HepG2 (cell line): Measurements from ENCODE around the gene COL5A2. TPM values are rescaled to one million over a fixed set of nuclear protein-coding genes. Genes with fewer than 3 reads are reported as not detected.

Experiments
- ATAC-seq: fragments of 200-7000 bp; cut with Tn5 transposase; 3 replicates; pipeline ENCODE4 v1.9.1; 2020; ENCODE audit warnings: mild to moderate bottlenecking, moderate library complexity
- BruUV-seq: library from RNA; stranded (reverse); fragments of 400-500 nt; replicated peaks from 2 replicates; lab custom pipeline; 2021; lab: Mats Ljungman, UMichigan
- CTCF ChIA-PET: fragments of 300-600 bp; formaldehyde crosslinking; extraction: SDS; loops from one replicate; lab custom pipeline; 2021; ENCODE audit warnings: low total read pairs, inconsistent platforms, low intra/inter-chr PET ratio; lab: Yijun Ruan, JAX
- POLR2A ChIA-PET: fragments of 350-600 bp; sonication (Branson Sonifier 250); formaldehyde crosslinking; loops from one replicate; lab custom pipeline; 2020; ENCODE audit warnings: antibody characterized with exemption, inconsistent platforms; lab: Yijun Ruan, JAX
- DNase-seq: peaks from one replicate; pipeline ENCODE4 v3.0.0-alpha.2; 2015; ENCODE audit warnings: low spot score
- FAIRE-seq: peaks from 3 replicates; lab custom pipeline; 2011; peaks lifted over from hg19 to GRCh38; lab: Jason Lieb, UNC
- H2AFZ ChIP-seq: one replicate; pipeline ENCODE4 v1.6.1; 2011; ENCODE audit warnings: low read length, inconsistent platforms
- H3K27ac ChIP-seq: fragments of 300-600 bp; 3 replicates; pipeline ENCODE4 v1.8.0; 2011; ENCODE audit warnings: mixed run types, mild to moderate bottlenecking, mixed read lengths, low read length, inconsistent platforms; ENCODE audit not compliant: insufficient read depth; ENCODE audit errors: extremely low read length
- H3K27me3 ChIP-seq, 2 experiments: fragments of 200-600 bp in 1 of 2; 2 replicates in 1 of 2; 3 replicates in 1 of 2; pipeline versions ENCODE4 v1.6.0 to v1.8.0; 2011; ENCODE audit warnings: low read length in 2 of 2, mild to moderate bottlenecking in 2 of 2, moderate library complexity in 2 of 2, inconsistent platforms in 1 of 2; ENCODE audit not compliant: insufficient read depth in 2 of 2, control insufficient read depth in 1 of 2
- H3K36me3 ChIP-seq, 2 experiments: fragments of 200-600 bp in 1 of 2; replicated peaks in 1 of 2; 2 replicates in 1 of 2; 3 replicates in 1 of 2; pipeline versions ENCODE4 v1.5.1 to v1.8.0; 2011; ENCODE audit warnings: low read length in 2 of 2, inconsistent platforms in 1 of 2; ENCODE audit not compliant: insufficient read depth in 2 of 2, control insufficient read depth in 1 of 2
- H3K4me1 ChIP-seq: 2 replicates; pipeline ENCODE4 v1.5.1; 2012; ENCODE audit warnings: low read length, inconsistent platforms; ENCODE audit not compliant: insufficient read depth
- H3K4me2 ChIP-seq: 2 replicates; pipeline ENCODE4 v1.6.0; 2011; ENCODE audit warnings: low read depth, low read length, inconsistent platforms
- H3K4me3 ChIP-seq, 3 experiments: fragments of 200-600 bp in 1 of 3; sonication (generic), shearing (Covaris generic) in 1 of 3; replicated peaks in 1 of 3; 2 replicates each; pipeline ENCODE4 v1.5.1; 2011 to 2016; ENCODE audit warnings: low read length in 3 of 3, inconsistent platforms in 2 of 3, low read depth in 2 of 3, mild to moderate bottlenecking in 2 of 3, control low read depth in 1 of 3, mixed read lengths in 1 of 3; ENCODE audit not compliant: insufficient read depth in 1 of 3
- H3K79me2 ChIP-seq: one replicate; pipeline ENCODE4 v1.6.1; 2011; ENCODE audit warnings: low read length, inconsistent platforms; ENCODE audit not compliant: insufficient read depth
- H3K9ac ChIP-seq: 2 replicates; pipeline ENCODE4 v1.6.0; 2011; ENCODE audit warnings: mild to moderate bottlenecking, low read depth, low read length, inconsistent platforms; ENCODE audit not compliant: insufficient read depth
- H3K9me3 ChIP-seq: 2 replicates; pipeline ENCODE4 v1.5.1; 2012; ENCODE audit warnings: mild to moderate bottlenecking, low read length
- H4K20me1 ChIP-seq: 2 replicates; pipeline ENCODE4 v1.6.0; 2011; ENCODE audit warnings: inconsistent platforms, mild to moderate bottlenecking, low read length, moderate library complexity; ENCODE audit not compliant: insufficient read depth
- ATF2 ChIP-seq: sonication (generic); formaldehyde crosslinking; IDR thresholded peaks from 2 replicates; pipeline ENCODE4 v1.4.0; 2020; ENCODE audit warnings: missing genetic modification reagents
- DNMT1 ChIP-seq: sonication (generic); formaldehyde crosslinking; IDR thresholded peaks from 2 replicates; pipeline ENCODE4 v1.5.1; 2020; ENCODE audit warnings: mild to moderate bottlenecking, missing genetic modification reagents
- GATAD2A ChIP-seq: IDR thresholded peaks from 2 replicates; pipeline ENCODE4 v1.6.1; 2016
- MBD4 ChIP-seq: IDR thresholded peaks from 2 replicates; pipeline ENCODE4 v1.6.1; 2012; ENCODE audit warnings: low read length, inconsistent platforms, borderline replicate concordance
- MBNL3 ChIP-seq: fragments of 250-450 bp; sonication (Bioruptor Pico); conservative IDR thresholded peaks from 2 replicates; pipeline ENCODE4 v1.8.0; 2022; ENCODE audit warnings: mild to moderate bottlenecking, inconsistent platforms
- PRPF4 ChIP-seq: fragments of 200-400 bp; formaldehyde crosslinking; IDR thresholded peaks from 2 replicates; pipeline ENCODE4 v1.6.1; 2016; ENCODE audit warnings: low read length, low read depth; ENCODE audit not compliant: poor library complexity, severe bottlenecking
- REPIN1 ChIP-seq: sonication (generic); formaldehyde crosslinking; IDR thresholded peaks from 2 replicates; pipeline ENCODE4 v1.8.0; 2022; ENCODE audit warnings: missing genetic modification reagents, low read depth, mild to moderate bottlenecking, borderline replicate concordance
- RFX1 ChIP-seq: fragments of 450-650 bp; IDR thresholded peaks from 2 replicates; pipeline ENCODE4 v1.6.1; 2017
- SMAD9 ChIP-seq: sonication (generic); formaldehyde crosslinking; IDR thresholded peaks from 2 replicates; pipeline ENCODE4 v1.5.1; 2020; ENCODE audit warnings: mild to moderate bottlenecking, missing genetic modification reagents
- ZFYVE20 ChIP-seq: sonication (generic); formaldehyde crosslinking; IDR thresholded peaks from 2 replicates; pipeline ENCODE4 v1.8.0; 2023; ENCODE audit warnings: low read depth, mild to moderate bottlenecking, moderate library complexity, missing genetic modification reagents, borderline replicate concordance
- ZNF367 ChIP-seq: sonication (generic); formaldehyde crosslinking; IDR thresholded peaks from 2 replicates; pipeline ENCODE4 v1.4.0; 2020; ENCODE audit warnings: missing genetic modification reagents, borderline replicate concordance
- ZNF44 ChIP-seq: sonication (generic); formaldehyde crosslinking; IDR thresholded peaks from 2 replicates; pipeline ENCODE4 v1.5.1; 2020; ENCODE audit warnings: mild to moderate bottlenecking, missing genetic modification reagents
- ZNF484 ChIP-seq: sonication (generic); formaldehyde crosslinking; IDR thresholded peaks from 2 replicates; pipeline ENCODE4 v1.5.1; 2020; ENCODE audit warnings: mild to moderate bottlenecking, low read depth, missing genetic modification reagents, borderline replicate concordance
- ZNF619 ChIP-seq: sonication (generic); formaldehyde crosslinking; IDR thresholded peaks from 2 replicates; pipeline ENCODE4 v1.4.0; 2020; ENCODE audit warnings: mild to moderate bottlenecking, missing genetic modification reagents
- ZNF749 ChIP-seq: sonication (generic); formaldehyde crosslinking; IDR thresholded peaks from 2 replicates; pipeline ENCODE4 v1.8.0; 2022; ENCODE audit warnings: mild to moderate bottlenecking, missing genetic modification reagents, moderate library complexity, borderline replicate concordance
- WGBS: methylation state at CpG from one replicate; pipeline ENCODE4 v1.1.6; 2017; ENCODE audit warnings: low lambda C conversion rate; 5-methylcytosine and 5-hydroxymethylcytosine counted together
- in situ Hi-C: cut with HindIII; loops from 2 replicates; pipeline ENCODE4 v1.10.0; 2017; ENCODE audit warnings: low pct_unique_long_range_greater_than_20kb; ENCODE audit not compliant: extremely low pct_ligation_motif_present
- intact Hi-C: fragments of 100-400 bp; cut with micrococcal nuclease; formaldehyde crosslinking; loops from one replicate; pipeline ENCODE4 v1.10.0; 2022; ENCODE audit not compliant: unreplicated experiment
- polyA plus RNA-seq, 8 experiments: library from polyadenylated mRNA; depleted of rRNA in 3 of 8; stranded (reverse) in 7 of 8; unstranded in 1 of 8; fragments of >200 nt; fragmentation: Illumina TruSeq in 4 of 8; extraction: Trizol in 4 of 8; gene quantifications; 2 replicates each; pipeline versions ENCODE4 v1.2.1 to v1.2.3, GENCODE V29; 2011 to 2016; ENCODE audit warnings: low read depth in 4 of 8, missing spikeins in 1 of 8, mixed read lengths in 1 of 8; ENCODE audit not compliant: insufficient read depth in 1 of 8
- total RNA-seq, 5 experiments: library from RNA; depleted of rRNA; stranded (reverse); fragments of >200 nt; fragmentation: Illumina TruSeq; extraction: Trizol; gene quantifications; 2 replicates each; pipeline ENCODE4 v1.2.3, GENCODE V29; 2016; ENCODE audit warnings: low read depth in 1 of 5
- TF ChIP-seq, protein P1 (sequence below): sonication (generic); formaldehyde crosslinking; IDR thresholded peaks from 2 replicates; pipeline ENCODE4 v1.4.0; 2020; ENCODE audit warnings: mild to moderate bottlenecking, low read depth, missing genetic modification reagents

COL5A2 gene
- total and polyA plus RNA-seq, 2 of the 13 experiments (the other 11 are each of a cell fraction or from before 2014, with no cell fraction given): 0.83 to 1.5 TPM

DNA sequence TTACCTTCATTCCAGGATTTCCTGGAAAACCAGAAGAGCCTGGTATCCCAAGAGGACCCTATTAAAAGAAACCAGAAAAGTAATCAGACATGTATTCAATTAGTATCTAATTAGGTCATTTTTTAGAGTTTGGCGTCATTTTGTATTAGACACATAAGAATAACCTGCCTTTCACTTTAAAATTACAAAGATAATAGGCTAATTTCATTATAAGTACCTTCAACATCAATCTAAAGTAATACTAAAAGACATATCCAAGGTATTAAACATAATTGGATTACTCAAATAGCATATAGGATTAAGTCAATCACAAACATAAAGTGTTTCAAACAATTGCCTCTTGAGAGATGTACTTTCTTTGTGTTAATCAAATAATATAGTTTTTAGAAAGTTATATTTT is 107.5 kb downstream of the COL5A2 start:
- intact Hi-C loops: no loop called here
- in situ Hi-C loops: no loop called here
- Histone ChIP-seq H3K4me2 (no peak overlapping the region), H3K27ac (no peak overlapping the region), H3K36me3 (no peaks in the 10 kb centered on the region), H4K20me1 (no peaks in the 10 kb centered on the region), H3K27me3 (no peaks in the 10 kb centered on the region), H3K4me1 (no peaks in the 10 kb centered on the region), H2AFZ (no peak overlapping the region), H3K9ac (no peak overlapping the region), H3K79me2 (no peaks in the 10 kb centered on the region), H3K4me3 (no peak overlapping the region), H3K9me3 (no peaks in the 10 kb centered on the region)
- WGBS: 77% methylated on average over 1 of the region's 1 CpG
- DNase-seq: no peak
- ChIA-PET POLR2A (no interaction called here), CTCF (no interaction called here)
- no peak for ATAC-seq
- BruUV-seq: no TSS peak
- TF ChIP-seq ZNF749: no peak
- TF ChIP-seq RFX1: no peak
- TF ChIP-seq GATAD2A (CRISPR knock-in tag): no peak
- TF ChIP-seq ZNF619 (CRISPR knock-in tag): no peak
- TF ChIP-seq ATF2 (CRISPR knock-in tag): no peak
- TF ChIP-seq, protein P1, sequence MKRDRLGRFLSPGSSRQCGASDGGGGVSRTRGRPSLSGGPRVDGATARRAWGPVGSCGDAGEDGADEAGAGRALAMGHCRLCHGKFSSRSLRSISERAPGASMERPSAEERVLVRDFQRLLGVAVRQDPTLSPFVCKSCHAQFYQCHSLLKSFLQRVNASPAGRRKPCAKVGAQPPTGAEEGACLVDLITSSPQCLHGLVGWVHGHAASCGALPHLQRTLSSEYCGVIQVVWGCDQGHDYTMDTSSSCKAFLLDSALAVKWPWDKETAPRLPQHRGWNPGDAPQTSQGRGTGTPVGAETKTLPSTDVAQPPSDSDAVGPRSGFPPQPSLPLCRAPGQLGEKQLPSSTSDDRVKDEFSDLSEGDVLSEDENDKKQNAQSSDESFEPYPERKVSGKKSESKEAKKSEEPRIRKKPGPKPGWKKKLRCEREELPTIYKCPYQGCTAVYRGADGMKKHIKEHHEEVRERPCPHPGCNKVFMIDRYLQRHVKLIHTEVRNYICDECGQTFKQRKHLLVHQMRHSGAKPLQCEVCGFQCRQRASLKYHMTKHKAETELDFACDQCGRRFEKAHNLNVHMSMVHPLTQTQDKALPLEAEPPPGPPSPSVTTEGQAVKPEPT (CRISPR knock-in tag): no peak
- no peak for TF ChIP-seq ZFYVE20 (CRISPR knock-in tag)
- no peak for TF ChIP-seq MBNL3 (CRISPR knock-in tag)
- TF ChIP-seq ZNF367: no peak
- TF ChIP-seq DNMT1 (CRISPR knock-in tag): no peak
- TF ChIP-seq MBD4: no peak
- TF ChIP-seq SMAD9 (CRISPR knock-in tag): no peak
- TF ChIP-seq PRPF4: no peak
- TF ChIP-seq REPIN1 (CRISPR knock-in tag): no peak
- no peak for TF ChIP-seq ZNF44 (CRISPR knock-in tag)
- TF ChIP-seq ZNF484: no peak
- no peak for FAIRE-seq
